Measurements from ENCODE around the gene MED26.
"Not testable (repeated sequence)": the region's sequence is repeated elsewhere in the genome, so short reads cannot be mapped to it uniquely, and the experiment has no call there.

Gene MED26

GRCh38 chr19:16628183-16628983 is at the start of gene MED26:
Gene MED26 (minus strand): TSS chr19:16628204. CDS start chr19:16627943, 261 bp downstream.
- peak; percentile 94 for DNase-seq

- DNase-seq: no peak
Measured at GRCh38 chr19:16677055-16677454, 49.1 kb upstream of the MED26 start.

GRCh38 chr19:16676101-16676798 is 48.2 kb upstream of the MED26 start:
- DNase-seq: no peak

GRCh38 chr19:16673839-16674238 is 45.8 kb upstream of the MED26 start:
- DNase-seq: not testable (repeated sequence)

GRCh38 chr19:16673231-16673630 is 45.2 kb upstream of the MED26 start:
- no peak for DNase-seq

GRCh38 chr19:16671652-16672274 is 43.8 kb upstream of the MED26 start:
- DNase-seq: no peak

GRCh38 chr19:16670291-16670690 is 42.3 kb upstream of the MED26 start:
- no peak for DNase-seq

GRCh38 chr19:16668702-16669101 is 40.7 kb upstream of the MED26 start:
- not testable (repeated sequence) for DNase-seq

GRCh38 chr19:16668176-16668575 is 40.2 kb upstream of the MED26 start:
- DNase-seq: no peak

- no peak for DNase-seq
Measured at GRCh38 chr19:16661480-16662034, 33.6 kb upstream of the MED26 start.

- DNase-seq: peak; percentile 49
Measured at GRCh38 chr19:16660763-16661479, 32.9 kb upstream of the MED26 start, which contains the start of gene TMEM38A. Gene TMEM38A (plus strand): TSS chr19:16661139. CDS start chr19:16661218, 79 bp downstream.

GRCh38 chr19:16659832-16660708 is 32.1 kb upstream of the MED26 start, which contains the start of gene SMIM7:
Gene SMIM7 (minus strand): TSS chr19:16660144. CDS start chr19:16660110, 34 bp downstream.
- peak; percentile 99 for DNase-seq

GRCh38 chr19:16659464-16659831 is 31.4 kb upstream of the MED26 start:
- no peak for DNase-seq

- no peak for DNase-seq
Measured at GRCh38 chr19:16657384-16657783, 29.4 kb upstream of the MED26 start.

- no peak for DNase-seq
Measured at GRCh38 chr19:16655727-16656126, 27.7 kb upstream of the MED26 start.

GRCh38 chr19:16654627-16655026 is 26.6 kb upstream of the MED26 start:
- no peak for DNase-seq

- DNase-seq: no peak
Measured at GRCh38 chr19:16654140-16654539, 26.1 kb upstream of the MED26 start.

- no peak for DNase-seq
Measured at GRCh38 chr19:16652854-16653253, 24.9 kb upstream of the MED26 start.

- not testable (repeated sequence) for DNase-seq
Measured at GRCh38 chr19:16651421-16652188, 23.6 kb upstream of the MED26 start.

GRCh38 chr19:16650821-16651220 is 22.8 kb upstream of the MED26 start:
- DNase-seq: no peak

- DNase-seq: no peak
Measured at GRCh38 chr19:16649734-16650133, 21.7 kb upstream of the MED26 start.

Measured in CD4-positive, alpha-beta T cell treated with Interleukin-21 for 1 hour (primary cell).